ENCODE data around the gene UBE4A. TPM values are rescaled to one million over a fixed set of nuclear protein-coding genes. Genes with fewer than 3 reads are reported as not detected.

UBE4A gene, protein sequence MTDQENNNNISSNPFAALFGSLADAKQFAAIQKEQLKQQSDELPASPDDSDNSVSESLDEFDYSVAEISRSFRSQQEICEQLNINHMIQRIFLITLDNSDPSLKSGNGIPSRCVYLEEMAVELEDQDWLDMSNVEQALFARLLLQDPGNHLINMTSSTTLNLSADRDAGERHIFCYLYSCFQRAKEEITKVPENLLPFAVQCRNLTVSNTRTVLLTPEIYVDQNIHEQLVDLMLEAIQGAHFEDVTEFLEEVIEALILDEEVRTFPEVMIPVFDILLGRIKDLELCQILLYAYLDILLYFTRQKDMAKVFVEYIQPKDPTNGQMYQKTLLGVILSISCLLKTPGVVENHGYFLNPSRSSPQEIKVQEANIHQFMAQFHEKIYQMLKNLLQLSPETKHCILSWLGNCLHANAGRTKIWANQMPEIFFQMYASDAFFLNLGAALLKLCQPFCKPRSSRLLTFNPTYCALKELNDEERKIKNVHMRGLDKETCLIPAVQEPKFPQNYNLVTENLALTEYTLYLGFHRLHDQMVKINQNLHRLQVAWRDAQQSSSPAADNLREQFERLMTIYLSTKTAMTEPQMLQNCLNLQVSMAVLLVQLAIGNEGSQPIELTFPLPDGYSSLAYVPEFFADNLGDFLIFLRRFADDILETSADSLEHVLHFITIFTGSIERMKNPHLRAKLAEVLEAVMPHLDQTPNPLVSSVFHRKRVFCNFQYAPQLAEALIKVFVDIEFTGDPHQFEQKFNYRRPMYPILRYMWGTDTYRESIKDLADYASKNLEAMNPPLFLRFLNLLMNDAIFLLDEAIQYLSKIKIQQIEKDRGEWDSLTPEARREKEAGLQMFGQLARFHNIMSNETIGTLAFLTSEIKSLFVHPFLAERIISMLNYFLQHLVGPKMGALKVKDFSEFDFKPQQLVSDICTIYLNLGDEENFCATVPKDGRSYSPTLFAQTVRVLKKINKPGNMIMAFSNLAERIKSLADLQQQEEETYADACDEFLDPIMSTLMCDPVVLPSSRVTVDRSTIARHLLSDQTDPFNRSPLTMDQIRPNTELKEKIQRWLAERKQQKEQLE
- total RNA-seq: 33.2 TPM
- long read RNA-seq, full-length matches to known transcripts: 15 of 30 reads
- long read RNA-seq, partial matches to known transcripts: 9 of 30 reads
- long read RNA-seq, other reads (novel, unspliced or antisense): 6 of 30 reads

- peak; percentile 98 for ATAC-seq (ENCODE audit: poor library complexity)
- intact Hi-C loops (cut with DNase I): no loop called here
- DNase-seq: peak; percentile 98
These were observed at the start of gene UBE4A for GRCh38 chr11:118359295-118359958. Gene UBE4A, plus strand, starts transcription at chr11:118359600. Its CDS starts 5,481 bp downstream, at chr11:118365081.

GRCh38 chr11:118310271-118310670 is 49.1 kb upstream of the UBE4A start:
- DNase-seq (no peak), ATAC-seq (ENCODE audit: poor library complexity) (no peak)
- intact Hi-C loops (cut with DNase I): no loop called here

- no peak for DNase-seq
- intact Hi-C loops (cut with DNase I): no loop called here
- ATAC-seq (ENCODE audit: poor library complexity): no peak
These were observed 48.5 kb upstream of the UBE4A start for GRCh38 chr11:118310781-118311485.

- DNase-seq: no peak
These were observed 47.9 kb upstream of the UBE4A start for GRCh38 chr11:118311518-118311917.

DNA sequence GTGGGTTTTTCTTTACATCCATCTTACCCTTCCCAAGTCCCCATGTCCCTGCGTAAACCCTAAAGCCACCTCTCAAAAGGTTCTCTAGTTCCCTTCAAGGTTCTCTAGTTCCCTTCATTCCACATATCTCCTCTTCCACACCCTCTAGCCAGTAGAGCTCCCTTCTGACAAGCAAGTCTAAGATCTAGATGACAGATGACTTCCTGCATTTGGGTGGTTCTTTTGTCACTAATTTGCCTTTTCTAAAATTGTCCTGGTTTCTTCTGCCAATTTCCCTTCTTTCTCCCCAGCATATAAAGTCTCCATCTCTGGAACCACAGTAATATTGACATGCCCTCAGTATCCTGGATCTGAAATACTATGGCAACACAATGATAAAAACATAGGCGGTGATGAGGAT is 47.1 kb upstream of the UBE4A start:
- DNase-seq: no peak
- intact Hi-C loops (cut with DNase I): no loop called here
- no peak for ATAC-seq (ENCODE audit: poor library complexity)

More at GRCh38 chr11:118311518-118311917, 47.9 kb upstream of the UBE4A start:
- ATAC-seq (ENCODE audit: poor library complexity): no peak
- intact Hi-C loops (cut with DNase I): no loop called here

GRCh38 chr11:118313242-118313641 is 46.2 kb upstream of the UBE4A start:
- intact Hi-C loops (cut with DNase I): no loop called here
- DNase-seq: no peak
- ATAC-seq (ENCODE audit: poor library complexity): no peak

GRCh38 chr11:118314988-118315411 is 44.4 kb upstream of the UBE4A start:
- ATAC-seq (ENCODE audit: poor library complexity) (no peak), DNase-seq (no peak)
- intact Hi-C loops (cut with DNase I): no loop called here

DNA sequence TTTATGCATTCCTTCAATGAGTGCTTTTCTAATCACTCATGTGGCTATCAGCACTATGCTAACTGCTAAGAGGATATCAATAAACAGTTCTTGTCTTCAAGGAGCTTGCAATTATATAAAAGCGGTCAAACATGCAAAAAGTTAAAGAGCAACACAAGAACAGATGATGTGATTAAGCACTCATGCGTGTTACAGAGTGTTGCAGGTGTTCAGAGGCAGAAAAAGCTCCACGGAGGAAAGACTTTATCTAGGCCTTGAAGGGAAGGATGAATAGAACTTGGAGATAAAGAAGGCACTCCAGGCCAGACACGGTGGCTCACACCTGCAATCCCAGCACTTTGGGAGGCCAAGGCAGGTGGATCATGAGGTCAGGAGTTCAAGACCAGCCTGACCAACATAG is 41.3 kb upstream of the UBE4A start:
- no peak for ATAC-seq (ENCODE audit: poor library complexity)

GRCh38 chr11:118318581-118319336 is 40.6 kb upstream of the UBE4A start:
- intact Hi-C loops (cut with DNase I): no loop called here
- no peak for ATAC-seq (ENCODE audit: poor library complexity)
- no peak for DNase-seq

More for the DNA sequence above, 41.3 kb upstream of the UBE4A start:
- no peak for DNase-seq
- intact Hi-C loops (cut with DNase I): no loop called here

GRCh38 chr11:118319337-118319707 is 40.1 kb upstream of the UBE4A start:
- peak; percentile 47 for ATAC-seq (ENCODE audit: poor library complexity)
- no peak for DNase-seq
- intact Hi-C loops (cut with DNase I): no loop called here

DNA sequence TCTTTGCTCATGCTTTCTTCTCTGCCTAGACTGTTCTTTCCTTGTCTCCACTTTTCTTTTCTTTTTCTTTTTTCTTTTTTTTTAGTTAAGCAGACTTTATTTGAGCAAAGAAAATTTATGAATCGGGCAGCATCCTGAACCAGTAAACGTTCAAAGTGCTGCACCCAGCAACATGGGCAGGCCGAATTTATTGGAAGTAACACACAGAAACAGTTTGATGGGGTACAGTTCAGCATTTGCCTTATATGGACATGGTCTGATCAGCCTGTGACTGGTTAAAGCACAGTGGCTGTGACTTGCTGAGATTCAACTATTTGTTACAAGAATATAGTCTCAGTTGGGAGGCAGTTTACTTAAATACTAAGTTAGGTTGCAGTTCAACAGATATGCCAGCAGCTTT is 38.9 kb upstream of the UBE4A start:
- ATAC-seq (ENCODE audit: poor library complexity): no peak
- DNase-seq: no peak
- intact Hi-C loops (cut with DNase I): no loop called here

DNA sequence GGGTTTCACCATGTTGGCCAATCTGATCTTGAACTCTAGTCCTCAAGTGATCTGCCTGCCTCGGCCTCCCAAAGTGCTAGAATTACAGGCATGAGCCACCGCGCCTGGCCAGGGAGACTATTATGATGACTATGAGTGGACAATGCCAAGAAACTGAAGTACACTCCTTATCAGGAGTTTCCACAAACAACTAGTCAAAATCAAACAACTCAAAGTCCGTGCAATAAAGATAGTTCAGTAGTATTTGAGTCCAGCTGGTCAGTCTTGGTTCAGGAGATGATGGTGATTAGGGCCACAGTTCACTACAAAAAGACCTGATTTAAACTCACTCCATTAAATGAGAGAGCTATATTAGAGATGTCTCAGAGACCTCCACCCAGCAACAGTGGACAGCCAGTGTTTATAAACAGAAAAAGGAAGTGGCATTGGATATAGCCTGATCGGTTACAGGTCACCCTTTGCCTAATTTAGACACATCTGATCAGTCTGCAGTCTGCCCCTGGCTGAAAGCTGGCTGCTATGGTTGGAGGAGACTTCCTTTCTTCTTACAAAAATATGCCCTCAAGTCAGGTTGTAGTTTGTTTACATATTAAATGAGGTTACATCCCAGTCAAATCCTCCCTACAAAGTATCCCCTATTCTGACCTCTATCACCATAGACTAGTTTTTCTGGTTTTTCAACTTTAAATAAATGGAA is 37.9 kb upstream of the UBE4A start:
- ATAC-seq (ENCODE audit: poor library complexity): peak; percentile 42
- no peak for DNase-seq
- intact Hi-C loops (cut with DNase I): no loop called here

DNA sequence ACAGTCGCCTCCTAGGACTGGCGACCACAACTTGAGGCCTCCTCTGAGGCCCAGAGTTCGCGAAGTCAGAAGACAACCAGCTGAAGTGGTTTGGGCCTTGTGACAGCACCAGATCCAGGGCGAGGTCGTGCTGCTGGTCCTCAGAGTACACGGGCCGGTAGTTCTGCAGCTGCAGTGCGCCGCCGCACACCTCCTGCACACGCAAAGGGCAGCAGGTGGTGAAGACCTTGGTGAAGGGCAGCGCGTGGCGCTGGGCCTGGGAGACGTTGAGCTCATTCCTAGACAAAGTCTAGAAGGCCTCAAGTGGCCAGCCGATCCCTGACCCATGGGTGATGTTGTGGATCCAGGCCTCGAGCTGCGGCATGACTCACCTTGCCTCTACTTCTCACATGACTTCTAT is 36.7 kb upstream of the UBE4A start:
- DNase-seq (no peak), ATAC-seq (ENCODE audit: poor library complexity) (no peak)
- intact Hi-C loops (cut with DNase I): no loop called here

DNA sequence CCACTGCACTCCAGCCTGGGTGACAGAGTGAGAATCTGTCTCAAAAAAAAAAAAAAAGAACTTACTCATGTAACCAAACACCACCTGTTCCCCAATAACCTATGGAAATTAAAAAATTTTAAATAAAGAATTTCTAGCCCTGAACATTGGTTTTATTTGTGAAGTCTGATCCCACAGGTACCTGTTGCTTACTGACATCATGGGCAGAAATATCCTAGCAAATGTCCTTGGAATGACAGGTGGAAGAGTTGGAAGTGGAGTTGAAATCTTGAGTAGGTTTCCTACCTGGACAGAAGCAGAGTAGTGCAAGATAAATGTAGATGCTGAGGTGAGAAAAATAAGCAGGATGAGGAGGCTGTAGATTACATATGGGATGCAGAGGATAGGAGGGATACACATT is 34.1 kb upstream of the UBE4A start:
- intact Hi-C loops (cut with DNase I): no loop called here
- ATAC-seq (ENCODE audit: poor library complexity) (no peak), DNase-seq (no peak)

- intact Hi-C loops (cut with DNase I): no loop called here
- no peak for DNase-seq
- ATAC-seq (ENCODE audit: poor library complexity): no peak
These were observed 30.7 kb upstream of the UBE4A start for GRCh38 chr11:118328745-118329144.

- no peak for DNase-seq
- ATAC-seq (ENCODE audit: poor library complexity): no peak
- intact Hi-C loops (cut with DNase I): no loop called here
These were observed 24.7 kb upstream of the UBE4A start for GRCh38 chr11:118334745-118335144.

GRCh38 chr11:118338637-118339061 is 20.8 kb upstream of the UBE4A start:
- DNase-seq (no peak), ATAC-seq (ENCODE audit: poor library complexity) (peak; percentile 38)

More at GRCh38 chr11:118338637-118339061, 20.8 kb upstream of the UBE4A start:
- intact Hi-C loops (cut with DNase I): no loop called here

All from Right ventricle myocardium superior (tissue), 1 donor.